GM21786 (cell line): ENCODE results near the gene CPSF3.

Experiments
- ATAC-seq: cut with Tn5 transposase; IDR thresholded peaks from one replicate; pipeline ENCODE4 v1.9.1; 2021; ENCODE audit not compliant: unreplicated experiment

Gene CPSF3

GRCh38 chr2:9462886-9463697, 39.6 kb downstream of the CPSF3 start:
- no peak for ATAC-seq

- no peak for ATAC-seq
Observed at GRCh38 chr2:9463698-9464034, 40.2 kb downstream of the CPSF3 start.

GRCh38 chr2:9465170-9465569, 41.7 kb downstream of the CPSF3 start:
- ATAC-seq = no peak

GRCh38 chr2:9466147-9466683, 42.8 kb downstream of the CPSF3 start:
- no peak for ATAC-seq

DNA sequence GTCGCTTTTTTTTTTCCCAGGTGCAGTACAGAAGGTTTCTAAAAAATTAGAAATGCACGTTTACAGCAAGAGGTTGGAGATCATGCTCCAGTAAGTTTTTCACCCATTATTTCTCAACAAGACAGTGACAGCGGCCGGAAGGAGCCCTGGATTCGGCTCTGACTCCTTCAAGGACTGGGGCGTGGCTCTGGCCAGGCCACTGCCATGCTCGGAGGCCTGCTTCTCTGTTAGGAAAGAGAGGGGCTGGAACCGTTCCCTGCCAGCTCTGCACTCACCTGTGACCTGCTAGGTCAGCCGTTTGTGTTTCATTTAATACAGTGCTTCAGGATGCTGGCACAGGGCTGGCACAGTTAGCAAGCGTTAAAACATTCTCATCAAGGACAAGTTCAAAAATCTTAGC, 44.2 kb downstream of the CPSF3 start:
- ATAC-seq = no peak

- ATAC-seq = no peak
Observed at GRCh38 chr2:9471206-9471605, 47.8 kb downstream of the CPSF3 start.

DNA sequence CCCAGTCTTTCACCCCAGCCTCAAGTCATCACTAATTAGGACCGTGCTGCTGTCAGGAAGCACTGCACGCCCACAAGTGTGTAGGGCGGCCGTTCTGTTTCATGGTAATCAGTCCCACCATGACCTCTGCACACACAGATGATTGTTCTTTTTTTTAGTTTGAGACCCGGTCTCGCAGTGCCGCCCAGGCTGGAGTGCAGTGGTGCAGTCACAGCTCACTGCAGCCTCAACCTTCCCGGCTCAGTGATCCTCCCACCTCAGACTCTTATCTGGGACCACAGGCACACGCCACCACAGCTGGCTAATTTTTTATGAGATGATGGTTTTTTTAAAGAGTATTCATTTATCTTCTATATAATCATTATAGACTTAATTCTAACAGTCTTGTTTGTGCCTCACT, 49.1 kb downstream of the CPSF3 start:
- ATAC-seq = no peak

DNA sequence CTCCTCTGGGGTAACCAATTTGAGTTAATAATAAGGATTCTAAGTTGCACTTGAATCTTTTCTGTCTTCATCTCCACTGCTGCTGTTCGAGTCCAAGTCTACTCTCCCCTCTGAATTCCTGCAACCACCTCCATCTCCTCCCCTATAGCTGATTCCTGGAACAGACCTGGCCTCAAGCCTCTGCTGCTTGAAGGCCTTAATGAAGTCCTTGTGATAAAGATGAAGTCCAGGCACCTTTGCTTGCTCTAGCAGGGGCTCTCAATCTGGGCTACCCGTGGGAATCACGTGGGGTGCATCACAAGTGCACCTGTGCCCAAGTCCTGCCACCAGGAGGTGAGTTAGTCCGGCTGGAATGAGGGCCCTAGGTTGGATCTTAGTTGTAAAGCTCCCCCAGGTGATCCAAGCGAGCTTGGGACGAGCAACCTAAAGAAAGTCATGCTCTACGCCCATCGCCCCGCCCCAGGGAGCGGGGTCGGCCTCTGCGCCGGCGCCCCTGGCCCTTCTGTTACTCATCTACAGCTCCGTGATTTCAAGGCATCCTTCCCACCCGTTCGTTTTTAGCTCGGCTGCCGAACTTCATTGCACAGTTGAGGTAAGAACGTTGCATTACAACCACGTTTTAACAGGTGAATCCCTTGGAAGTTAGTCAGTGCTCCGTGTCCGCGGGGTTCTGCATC, 50.0 kb downstream of the CPSF3 start:
- no peak for ATAC-seq

- ATAC-seq = peak; percentile 11
Observed at GRCh38 chr2:9473985-9474360, 50.5 kb downstream of the CPSF3 start.

- peak; percentile 78 for ATAC-seq
Observed at GRCh38 chr2:9474361-9475057, 51.1 kb downstream of the CPSF3 start, which contains the start of gene IAH1. Gene IAH1 (plus strand): TSS chr2:9474551. CDS start chr2:9474567, 16 bp downstream.

DNA sequence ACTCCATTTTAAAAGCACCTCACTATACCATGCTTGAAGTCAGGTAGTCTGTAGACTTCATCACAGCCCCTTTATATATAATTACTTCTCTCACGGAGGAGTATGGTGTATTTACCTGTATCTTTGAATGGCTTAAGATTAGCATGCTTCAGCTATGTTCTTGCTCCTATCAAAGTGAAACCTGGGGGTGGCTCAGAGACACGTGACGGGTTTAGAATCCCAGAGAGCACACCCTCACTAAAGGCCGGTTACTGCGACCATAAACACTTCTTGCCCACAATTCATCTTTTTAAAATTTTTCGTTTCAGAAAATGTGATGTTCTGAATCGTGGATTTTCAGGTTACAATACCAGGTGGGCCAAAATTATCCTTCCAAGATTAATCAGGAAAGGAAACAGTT, 54.5 kb downstream of the CPSF3 start:
- no peak for ATAC-seq

DNA sequence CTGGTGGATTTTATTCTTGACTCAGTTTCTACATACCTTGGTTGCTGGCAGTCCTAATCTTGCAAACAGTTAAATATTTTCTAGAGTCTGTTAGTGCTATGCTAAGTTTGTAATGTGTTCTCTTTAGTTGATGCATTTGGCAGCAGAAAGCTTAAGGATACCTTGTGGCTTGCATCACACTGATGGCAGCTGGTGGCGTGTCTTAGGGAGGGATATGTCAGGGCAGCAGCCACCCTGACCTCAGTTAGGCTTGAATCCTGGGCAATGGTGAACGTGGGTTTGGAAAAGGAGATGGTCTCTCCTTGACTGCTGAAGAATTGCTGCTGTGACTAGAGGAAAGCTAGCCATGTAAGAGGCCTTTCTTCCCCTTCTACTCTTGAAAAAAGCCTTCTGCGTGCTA, 55.1 kb downstream of the CPSF3 start:
- ATAC-seq = no peak

DNA sequence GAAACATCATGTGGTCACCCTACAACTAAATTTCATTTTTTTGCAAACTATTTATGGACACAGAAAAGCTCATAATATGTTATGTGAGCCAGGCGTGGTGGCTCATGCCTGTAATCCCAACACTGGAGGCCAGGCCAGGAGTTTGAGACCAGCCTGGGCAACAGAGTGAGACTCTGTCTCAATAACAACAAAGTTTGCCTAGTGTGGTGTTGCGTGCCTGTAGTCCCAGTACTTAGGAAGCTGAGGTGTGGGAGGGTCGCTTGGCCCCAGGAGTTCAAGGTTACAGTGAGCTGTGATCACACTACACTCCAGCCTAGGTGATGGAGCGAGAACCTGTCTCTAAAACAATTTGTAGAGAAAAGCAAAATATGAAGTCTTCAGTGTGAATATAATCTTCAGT, 56.7 kb downstream of the CPSF3 start:
- no peak for ATAC-seq

DNA sequence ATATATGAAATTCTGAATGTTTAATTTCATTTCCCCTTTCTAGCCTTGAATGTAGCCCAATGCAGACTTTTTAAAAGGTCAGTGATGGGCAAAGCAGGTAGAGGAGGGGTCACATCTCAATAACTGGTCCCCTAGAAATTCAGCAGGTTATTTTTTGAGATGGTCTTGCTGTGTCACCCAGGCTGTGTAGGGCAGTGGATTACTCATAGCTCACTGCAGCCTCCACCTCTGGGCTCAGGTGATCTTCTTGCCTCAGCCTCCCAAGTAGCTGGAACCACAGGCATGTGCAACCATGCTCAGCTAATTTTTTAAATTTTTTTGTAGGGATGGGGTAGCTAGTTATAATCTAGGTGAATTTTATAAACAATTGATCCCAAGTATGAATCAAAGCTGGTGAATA, 59.7 kb downstream of the CPSF3 start:
- ATAC-seq = no peak

- ATAC-seq = no peak
Observed at GRCh38 chr2:9484533-9484932, 61.1 kb downstream of the CPSF3 start.

GRCh38 chr2:9488583-9489547, 65.4 kb downstream of the CPSF3 start:
- no peak for ATAC-seq

DNA sequence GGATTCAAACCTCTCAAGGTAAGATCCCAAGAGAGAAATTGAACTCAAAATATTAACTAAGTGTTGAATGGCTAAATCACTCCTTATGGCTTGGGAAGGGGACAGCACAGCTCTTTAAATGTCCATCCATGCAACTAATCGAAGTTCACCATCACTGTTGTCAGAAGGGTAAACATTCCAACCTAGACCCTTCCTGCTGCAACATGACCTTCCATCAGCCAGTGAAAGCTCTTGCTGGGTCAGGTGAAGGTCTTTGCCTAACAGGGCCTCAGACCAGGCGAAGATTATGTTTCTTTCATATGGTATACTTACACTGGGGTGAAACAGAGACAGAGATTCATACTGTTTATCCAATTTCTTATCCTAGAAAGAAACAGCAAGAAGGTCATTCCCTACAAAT, 67.3 kb downstream of the CPSF3 start:
- ATAC-seq = no peak

DNA sequence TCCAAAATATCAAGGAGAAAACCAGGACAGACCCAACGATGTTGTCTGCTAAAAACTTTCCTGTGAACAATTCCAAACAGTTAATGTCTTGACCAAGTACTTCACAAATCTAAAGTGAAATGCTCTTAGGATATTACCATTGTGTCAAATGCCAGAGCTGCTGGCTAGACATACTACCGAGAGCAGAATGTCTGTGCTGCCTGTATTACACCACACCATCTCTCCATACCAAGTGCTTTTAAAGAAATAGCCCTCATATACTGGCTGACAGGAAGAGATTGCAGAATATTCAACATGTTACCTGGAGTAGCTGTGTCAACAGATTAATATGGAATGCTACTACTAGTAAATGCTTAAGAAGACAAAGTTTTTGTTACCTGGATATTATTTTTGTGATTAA, 69.5 kb downstream of the CPSF3 start:
- no peak for ATAC-seq

DNA sequence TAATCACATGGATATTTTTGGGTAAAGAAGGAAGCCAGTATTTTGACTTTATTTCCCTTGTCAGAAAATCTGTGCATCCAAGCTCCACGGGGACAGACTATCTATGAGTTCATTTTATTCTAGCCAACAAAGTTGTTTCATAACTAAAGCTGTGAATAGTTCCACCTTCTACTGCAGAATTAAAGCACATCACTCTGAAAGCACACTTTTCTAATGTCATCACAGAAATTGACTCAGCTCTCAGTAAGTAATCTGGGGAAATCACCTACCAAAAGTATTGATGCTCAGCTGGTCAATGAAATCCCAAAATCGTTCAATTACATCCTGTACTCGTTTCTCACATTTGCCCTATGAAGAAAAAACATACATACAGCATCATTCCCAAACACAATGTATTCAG, 70.0 kb downstream of the CPSF3 start:
- ATAC-seq = no peak

DNA sequence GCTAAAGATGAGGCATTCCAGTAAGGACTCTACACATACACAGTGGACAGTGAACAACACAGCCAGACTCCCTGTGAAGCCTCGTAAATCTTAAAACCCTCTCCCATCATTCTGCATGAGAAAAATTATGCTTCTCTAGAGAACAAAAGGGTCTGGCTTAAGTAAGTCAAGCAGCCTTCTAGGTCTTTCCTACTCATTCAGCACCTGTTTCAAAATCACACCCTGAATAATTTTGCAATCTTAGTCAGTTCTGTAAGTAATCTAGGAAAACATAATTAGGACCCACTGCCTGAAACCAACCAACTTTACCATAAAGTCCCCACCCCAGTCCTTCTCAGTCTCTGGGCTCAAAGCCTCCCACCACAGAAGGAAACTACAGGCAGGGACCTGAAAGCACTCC, 70.6 kb downstream of the CPSF3 start:
- ATAC-seq = no peak

- ATAC-seq = no peak
Observed at GRCh38 chr2:9497017-9497416, 73.6 kb downstream of the CPSF3 start.
